ENCODE measurements around the gene TRPM3.

Gene TRPM3

GRCh38 chr9:70642341-70642740 lies 479.1 kb downstream of the TRPM3 start:
- TF ChIP-seq CTCF (IDR thresholded peaks at IDR 0.05; ENCODE audit: low read length, missing control alignments): no peak
- H3K4me3 ChIP-seq (replicated peaks; ENCODE audit: low read depth, low read length): no peak overlapping the region
- no peak for DNase-seq (ENCODE audit: low read depth)

- no peak overlapping the region for H3K4me3 ChIP-seq (replicated peaks; ENCODE audit: low read depth, low read length)
- no peak for TF ChIP-seq CTCF (IDR thresholded peaks at IDR 0.05; ENCODE audit: low read length, missing control alignments)
- DNase-seq (ENCODE audit: low read depth): no peak
These were observed 479.8 kb downstream of the TRPM3 start for GRCh38 chr9:70641631-70642030.

GRCh38 chr9:70641031-70641430 lies 480.4 kb downstream of the TRPM3 start:
- H3K4me3 ChIP-seq (replicated peaks; ENCODE audit: low read depth, low read length): no peak overlapping the region
- DNase-seq (ENCODE audit: low read depth): no peak
- no peak for TF ChIP-seq CTCF (IDR thresholded peaks at IDR 0.05; ENCODE audit: low read length, missing control alignments)

- no peak overlapping the region for H3K4me3 ChIP-seq (replicated peaks; ENCODE audit: low read depth, low read length)
- DNase-seq (ENCODE audit: low read depth): peak; percentile 83
- TF ChIP-seq CTCF (IDR thresholded peaks at IDR 0.05; ENCODE audit: low read length, missing control alignments): peak; percentile 69
These were observed 481.3 kb downstream of the TRPM3 start for GRCh38 chr9:70639853-70640814.

GRCh38 chr9:70635790-70636189 lies 485.6 kb downstream of the TRPM3 start:
- peak; percentile 11 for DNase-seq (ENCODE audit: low read depth)
- no peak overlapping the region for H3K4me3 ChIP-seq (replicated peaks; ENCODE audit: low read depth, low read length)

GRCh38 chr9:70634696-70635095 lies 486.7 kb downstream of the TRPM3 start:
- no peak overlapping the region for H3K4me3 ChIP-seq (replicated peaks; ENCODE audit: low read depth, low read length)
- DNase-seq (ENCODE audit: low read depth): no peak
- no peak for TF ChIP-seq CTCF (IDR thresholded peaks at IDR 0.05; ENCODE audit: low read length, missing control alignments)

More at GRCh38 chr9:70635790-70636189, 485.6 kb downstream of the TRPM3 start:
- TF ChIP-seq CTCF (IDR thresholded peaks at IDR 0.05; ENCODE audit: low read length, missing control alignments): no peak
